NCI-H446 (cell line): ENCODE measurements around the gene AASS.
"Not testable (repeated sequence)": the region's sequence is repeated elsewhere in the genome, so short reads cannot be mapped to it uniquely, and the experiment has no call there.

Experiments used
- DNase-seq, 2 experiments: peaks; one replicate each; lab custom pipeline; 2025; lab: John Stamatoyannopoulos, UW

The AASS gene

GRCh38 chr7:122143751-122144711 lies at the start of gene AASS:
Gene AASS (minus strand): TSS chr7:122144249. CDS start chr7:122133726, 10,523 bp downstream.
- DNase-seq = peak; percentile 60 to 89

- DNase-seq = no peak
These were observed 44.7 kb upstream of the AASS start for GRCh38 chr7:122188785-122189184.

GRCh38 chr7:122183106-122183505 lies 39.1 kb upstream of the AASS start:
- no peak for DNase-seq

GRCh38 chr7:122182081-122182480 lies 38.0 kb upstream of the AASS start:
- no peak for DNase-seq

GRCh38 chr7:122172144-122172543 lies 28.1 kb upstream of the AASS start:
- DNase-seq = not testable (repeated sequence)

GRCh38 chr7:122166740-122167139 lies 22.7 kb upstream of the AASS start:
- DNase-seq = no peak

GRCh38 chr7:122166275-122166674 lies 22.2 kb upstream of the AASS start:
- DNase-seq = no peak

- DNase-seq = no peak
These were observed 17.6 kb upstream of the AASS start for GRCh38 chr7:122161628-122162027.

GRCh38 chr7:122155566-122155965 lies 11.5 kb upstream of the AASS start:
- no peak for DNase-seq

- DNase-seq = no peak
These were observed 4.8 kb upstream of the AASS start for GRCh38 chr7:122148878-122149277.

- no peak for DNase-seq
These were observed 4.0 kb upstream of the AASS start for GRCh38 chr7:122148081-122148480.

- no peak for DNase-seq
These were observed 2.0 kb upstream of the AASS start for GRCh38 chr7:122145937-122146645.

- no peak for DNase-seq
These were observed 686 bp downstream of the AASS start for GRCh38 chr7:122143376-122143750.

- DNase-seq = no peak
These were observed 3.1 kb downstream of the AASS start for GRCh38 chr7:122140918-122141317.

GRCh38 chr7:122137251-122138077 lies 6.6 kb downstream of the AASS start:
- DNase-seq = no peak

- DNase-seq = no peak
These were observed 7.3 kb downstream of the AASS start for GRCh38 chr7:122136639-122137245.

GRCh38 chr7:122136078-122136477 lies 8.0 kb downstream of the AASS start:
- no peak for DNase-seq

- DNase-seq = no peak
These were observed 8.8 kb downstream of the AASS start for GRCh38 chr7:122135275-122135674.

GRCh38 chr7:122134793-122135192 lies 9.3 kb downstream of the AASS start:
- DNase-seq = not testable (repeated sequence)

GRCh38 chr7:122133477-122133876 lies 10.6 kb downstream of the AASS start:
- DNase-seq = no peak

- DNase-seq = no peak
These were observed 11.7 kb downstream of the AASS start for GRCh38 chr7:122132341-122132740.

- no peak for DNase-seq
These were observed 20.3 kb downstream of the AASS start for GRCh38 chr7:122123746-122124145.
